ENCODE data around the gene KDM1A. TPM values are rescaled to one million over a fixed set of nuclear protein-coding genes. Genes with fewer than 3 reads are reported as not detected.

The KDM1A gene
- total and polyA plus RNA-seq, 9 of the 15 experiments (the other 6 are each of a cell fraction or from before 2014, with no cell fraction given) = 59.2 to 181 (median 168) TPM

DNA sequence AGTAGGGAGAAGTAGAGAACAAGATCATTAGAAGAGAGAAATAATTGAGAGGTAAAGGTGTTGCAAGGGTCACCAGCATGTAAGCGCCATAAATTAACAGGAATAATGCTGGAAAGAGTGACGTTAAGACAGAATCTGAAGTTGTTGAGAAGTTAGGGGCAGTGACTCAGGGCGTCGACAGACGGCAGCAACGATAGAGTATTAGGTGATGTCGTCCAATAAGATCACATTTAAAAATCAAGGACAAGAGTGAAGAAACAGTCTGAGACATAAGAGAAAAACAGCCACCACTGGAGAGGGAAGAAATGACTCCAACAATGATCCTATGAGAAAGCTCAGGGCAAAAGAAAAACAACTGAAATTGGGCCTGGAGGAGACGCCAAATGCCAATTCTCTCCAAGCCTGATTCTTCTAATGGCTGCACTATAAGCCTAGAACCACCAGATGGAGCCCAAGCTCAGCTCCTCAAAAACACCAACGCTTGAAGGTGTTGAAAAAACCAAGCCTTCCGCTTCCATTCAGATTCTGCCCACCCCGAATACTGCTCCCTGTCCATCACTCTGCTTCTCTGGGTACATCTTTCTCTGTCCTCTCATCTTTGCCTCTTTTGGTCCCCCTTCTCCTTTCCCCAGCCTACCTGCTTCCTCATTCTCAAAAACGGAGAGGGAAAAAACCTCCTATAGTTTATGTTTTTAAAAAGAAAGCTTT, 79.3 kb downstream of the KDM1A start (continued):
- TF ChIP-seq, protein P1, sequence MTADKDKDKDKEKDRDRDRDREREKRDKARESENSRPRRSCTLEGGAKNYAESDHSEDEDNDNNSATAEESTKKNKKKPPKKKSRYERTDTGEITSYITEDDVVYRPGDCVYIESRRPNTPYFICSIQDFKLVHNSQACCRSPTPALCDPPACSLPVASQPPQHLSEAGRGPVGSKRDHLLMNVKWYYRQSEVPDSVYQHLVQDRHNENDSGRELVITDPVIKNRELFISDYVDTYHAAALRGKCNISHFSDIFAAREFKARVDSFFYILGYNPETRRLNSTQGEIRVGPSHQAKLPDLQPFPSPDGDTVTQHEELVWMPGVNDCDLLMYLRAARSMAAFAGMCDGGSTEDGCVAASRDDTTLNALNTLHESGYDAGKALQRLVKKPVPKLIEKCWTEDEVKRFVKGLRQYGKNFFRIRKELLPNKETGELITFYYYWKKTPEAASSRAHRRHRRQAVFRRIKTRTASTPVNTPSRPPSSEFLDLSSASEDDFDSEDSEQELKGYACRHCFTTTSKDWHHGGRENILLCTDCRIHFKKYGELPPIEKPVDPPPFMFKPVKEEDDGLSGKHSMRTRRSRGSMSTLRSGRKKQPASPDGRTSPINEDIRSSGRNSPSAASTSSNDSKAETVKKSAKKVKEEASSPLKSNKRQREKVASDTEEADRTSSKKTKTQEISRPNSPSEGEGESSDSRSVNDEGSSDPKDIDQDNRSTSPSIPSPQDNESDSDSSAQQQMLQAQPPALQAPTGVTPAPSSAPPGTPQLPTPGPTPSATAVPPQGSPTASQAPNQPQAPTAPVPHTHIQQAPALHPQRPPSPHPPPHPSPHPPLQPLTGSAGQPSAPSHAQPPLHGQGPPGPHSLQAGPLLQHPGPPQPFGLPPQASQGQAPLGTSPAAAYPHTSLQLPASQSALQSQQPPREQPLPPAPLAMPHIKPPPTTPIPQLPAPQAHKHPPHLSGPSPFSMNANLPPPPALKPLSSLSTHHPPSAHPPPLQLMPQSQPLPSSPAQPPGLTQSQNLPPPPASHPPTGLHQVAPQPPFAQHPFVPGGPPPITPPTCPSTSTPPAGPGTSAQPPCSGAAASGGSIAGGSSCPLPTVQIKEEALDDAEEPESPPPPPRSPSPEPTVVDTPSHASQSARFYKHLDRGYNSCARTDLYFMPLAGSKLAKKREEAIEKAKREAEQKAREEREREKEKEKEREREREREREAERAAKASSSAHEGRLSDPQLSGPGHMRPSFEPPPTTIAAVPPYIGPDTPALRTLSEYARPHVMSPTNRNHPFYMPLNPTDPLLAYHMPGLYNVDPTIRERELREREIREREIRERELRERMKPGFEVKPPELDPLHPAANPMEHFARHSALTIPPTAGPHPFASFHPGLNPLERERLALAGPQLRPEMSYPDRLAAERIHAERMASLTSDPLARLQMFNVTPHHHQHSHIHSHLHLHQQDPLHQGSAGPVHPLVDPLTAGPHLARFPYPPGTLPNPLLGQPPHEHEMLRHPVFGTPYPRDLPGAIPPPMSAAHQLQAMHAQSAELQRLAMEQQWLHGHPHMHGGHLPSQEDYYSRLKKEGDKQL (CRISPR knock-in tag; IDR thresholded peaks at IDR 0.05; ENCODE audit: borderline replicate concordance) = no peak
- TF ChIP-seq TEAD4 (IDR thresholded peaks at IDR 0.05; ENCODE audit: low read length) (peak; percentile 33; the same call in 1 of the 2 replicates), TEAD4 (CRISPR knock-in tag; IDR thresholded peaks at IDR 0.05; ENCODE audit: borderline replicate concordance) (no peak), ARNT (IDR thresholded peaks at IDR 0.05) (peak in 1 of 2 experiments; percentile 17; a peak in 1 of 4 replicates), TAF9B (IDR thresholded peaks at IDR 0.05; ENCODE audit: partially characterized antibody) (no peak), JUND (IDR thresholded peaks at IDR 0.05; ENCODE audit: borderline replicate concordance, low read depth, low read length) (no peak), JUND (tag; IDR thresholded peaks at IDR 0.05; ENCODE audit: borderline replicate concordance, low read depth, low read length) (peak; percentile 40; the same call in 2 of the 3 replicates), ELF4 (CRISPR knock-in tag; IDR thresholded peaks at IDR 0.05) (0 out of 2 replicates have a peak, but pooled peaks have one; percentile 24), ZSCAN29 (IDR thresholded peaks at IDR 0.05) (no peak), SMARCE1 (IDR thresholded peaks at IDR 0.05) (no peak), EWSR1 (IDR thresholded peaks at IDR 0.05; ENCODE audit: borderline replicate concordance, low read depth, partially characterized antibody) (no peak), TBP (optimal IDR thresholded peaks at IDR 0.05; ENCODE audit: low read depth, low read length) (no peak), ETV5 (CRISPR knock-in tag; IDR thresholded peaks at IDR 0.05; ENCODE audit: low read depth) (peak; percentile 52; the same call in 1 of the 2 replicates), ZNF224 (CRISPR knock-in tag; IDR thresholded peaks at IDR 0.05) (no peak), ZFX (CRISPR knock-in tag; IDR thresholded peaks at IDR 0.05) (no peak), CTBP1 (IDR thresholded peaks at IDR 0.05; ENCODE audit: borderline replicate concordance) (0 out of 2 replicates have a peak, but pooled peaks have one; percentile 17), ZC3H8 (IDR thresholded peaks at IDR 0.05) (no peak)
- TF ChIP-seq, protein P2, sequence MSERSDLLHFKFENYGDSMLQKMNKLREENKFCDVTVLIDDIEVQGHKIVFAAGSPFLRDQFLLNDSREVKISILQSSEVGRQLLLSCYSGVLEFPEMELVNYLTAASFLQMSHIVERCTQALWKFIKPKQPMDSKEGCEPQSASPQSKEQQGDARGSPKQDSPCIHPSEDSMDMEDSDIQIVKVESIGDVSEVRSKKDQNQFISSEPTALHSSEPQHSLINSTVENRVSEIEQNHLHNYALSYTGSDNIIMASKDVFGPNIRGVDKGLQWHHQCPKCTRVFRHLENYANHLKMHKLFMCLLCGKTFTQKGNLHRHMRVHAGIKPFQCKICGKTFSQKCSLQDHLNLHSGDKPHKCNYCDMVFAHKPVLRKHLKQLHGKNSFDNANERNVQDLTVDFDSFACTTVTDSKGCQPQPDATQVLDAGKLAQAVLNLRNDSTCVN (CRISPR knock-in tag; IDR thresholded peaks at IDR 0.05) = peak; percentile 72; the same call in 1 of the 2 replicates
- TF ChIP-seq, protein P3, sequence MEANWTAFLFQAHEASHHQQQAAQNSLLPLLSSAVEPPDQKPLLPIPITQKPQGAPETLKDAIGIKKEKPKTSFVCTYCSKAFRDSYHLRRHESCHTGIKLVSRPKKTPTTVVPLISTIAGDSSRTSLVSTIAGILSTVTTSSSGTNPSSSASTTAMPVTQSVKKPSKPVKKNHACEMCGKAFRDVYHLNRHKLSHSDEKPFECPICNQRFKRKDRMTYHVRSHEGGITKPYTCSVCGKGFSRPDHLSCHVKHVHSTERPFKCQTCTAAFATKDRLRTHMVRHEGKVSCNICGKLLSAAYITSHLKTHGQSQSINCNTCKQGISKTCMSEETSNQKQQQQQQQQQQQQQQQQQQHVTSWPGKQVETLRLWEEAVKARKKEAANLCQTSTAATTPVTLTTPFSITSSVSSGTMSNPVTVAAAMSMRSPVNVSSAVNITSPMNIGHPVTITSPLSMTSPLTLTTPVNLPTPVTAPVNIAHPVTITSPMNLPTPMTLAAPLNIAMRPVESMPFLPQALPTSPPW (CRISPR knock-in tag; IDR thresholded peaks at IDR 0.05) = peak; percentile 19; the same call in 1 of the 2 replicates
- TF ChIP-seq, protein P4, sequence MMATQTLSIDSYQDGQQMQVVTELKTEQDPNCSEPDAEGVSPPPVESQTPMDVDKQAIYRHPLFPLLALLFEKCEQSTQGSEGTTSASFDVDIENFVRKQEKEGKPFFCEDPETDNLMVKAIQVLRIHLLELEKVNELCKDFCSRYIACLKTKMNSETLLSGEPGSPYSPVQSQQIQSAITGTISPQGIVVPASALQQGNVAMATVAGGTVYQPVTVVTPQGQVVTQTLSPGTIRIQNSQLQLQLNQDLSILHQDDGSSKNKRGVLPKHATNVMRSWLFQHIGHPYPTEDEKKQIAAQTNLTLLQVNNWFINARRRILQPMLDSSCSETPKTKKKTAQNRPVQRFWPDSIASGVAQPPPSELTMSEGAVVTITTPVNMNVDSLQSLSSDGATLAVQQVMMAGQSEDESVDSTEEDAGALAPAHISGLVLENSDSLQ (IDR thresholded peaks at IDR 0.05) = peak; percentile 85

All from K562 (cell line).